ENCODE data around the gene TSC22D1. TPM values are rescaled to one million over a fixed set of nuclear protein-coding genes. Genes with fewer than 3 reads are reported as not detected.

Gene TSC22D1
- total RNA-seq, 1 experiment from 2014 or later = 37.2 TPM

DNA sequence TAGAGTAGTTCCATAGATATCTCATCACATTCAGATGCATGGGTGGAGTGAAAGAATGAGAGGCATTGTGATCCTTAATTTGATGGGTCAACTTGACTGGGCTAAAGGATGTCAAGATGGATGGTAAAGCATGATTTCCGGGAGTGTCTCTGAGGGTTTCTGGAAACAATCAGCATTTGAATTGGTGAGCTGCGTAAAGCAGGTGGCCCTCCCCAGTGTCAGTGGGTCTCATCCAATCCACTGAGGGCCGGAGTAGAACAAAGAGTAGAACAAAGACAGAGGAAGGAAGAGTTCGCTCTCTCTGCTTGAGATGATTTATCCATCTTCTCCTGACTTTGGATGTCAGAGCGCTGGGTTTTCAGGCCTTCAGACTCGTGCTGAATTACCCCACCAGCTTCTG, 159.4 kb downstream of the TSC22D1 start:
- POLR2A ChIA-PET (ENCODE audit: low non-redundant PET) = no interaction called here
- Histone ChIP-seq H3K4me3 (ENCODE audit: low read depth, low read length, poor library complexity, severe bottlenecking) (no peak overlapping the region), H3K27me3 (replicated peaks; ENCODE audit: insufficient read depth, low read depth, low read length, poor library complexity) (no peaks in the 10 kb centered on the region), H3K36me3 (ENCODE audit: insufficient read depth, low read length, poor library complexity, severe bottlenecking) (no peaks in the 10 kb centered on the region), H3K9me3 (ENCODE audit: low read depth, low read length, poor library complexity, severe bottlenecking) (no peaks in the 10 kb centered on the region), H3K27ac (ENCODE audit: low read depth, low read length, poor library complexity, severe bottlenecking) (no peak overlapping the region), H3K4me1 (ENCODE audit: insufficient read depth, low read length, poor library complexity, severe bottlenecking) (no peaks in the 10 kb centered on the region)
- no peak for DNase-seq (ENCODE audit: low spot score)
- intact Hi-C loops (cut with micrococcal nuclease; ENCODE audit: unreplicated experiment) = no loop called here
- TF ChIP-seq, protein P1, sequence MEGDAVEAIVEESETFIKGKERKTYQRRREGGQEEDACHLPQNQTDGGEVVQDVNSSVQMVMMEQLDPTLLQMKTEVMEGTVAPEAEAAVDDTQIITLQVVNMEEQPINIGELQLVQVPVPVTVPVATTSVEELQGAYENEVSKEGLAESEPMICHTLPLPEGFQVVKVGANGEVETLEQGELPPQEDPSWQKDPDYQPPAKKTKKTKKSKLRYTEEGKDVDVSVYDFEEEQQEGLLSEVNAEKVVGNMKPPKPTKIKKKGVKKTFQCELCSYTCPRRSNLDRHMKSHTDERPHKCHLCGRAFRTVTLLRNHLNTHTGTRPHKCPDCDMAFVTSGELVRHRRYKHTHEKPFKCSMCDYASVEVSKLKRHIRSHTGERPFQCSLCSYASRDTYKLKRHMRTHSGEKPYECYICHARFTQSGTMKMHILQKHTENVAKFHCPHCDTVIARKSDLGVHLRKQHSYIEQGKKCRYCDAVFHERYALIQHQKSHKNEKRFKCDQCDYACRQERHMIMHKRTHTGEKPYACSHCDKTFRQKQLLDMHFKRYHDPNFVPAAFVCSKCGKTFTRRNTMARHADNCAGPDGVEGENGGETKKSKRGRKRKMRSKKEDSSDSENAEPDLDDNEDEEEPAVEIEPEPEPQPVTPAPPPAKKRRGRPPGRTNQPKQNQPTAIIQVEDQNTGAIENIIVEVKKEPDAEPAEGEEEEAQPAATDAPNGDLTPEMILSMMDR (conservative IDR thresholded peaks at IDR 0.05; ENCODE audit: low read depth, low read length) = no peak
- no peak for TF ChIP-seq EZH2 (IDR thresholded peaks at IDR 0.05; ENCODE audit: borderline replicate concordance, low read depth, low read length, poor library complexity, severe bottlenecking)
- CTCF ChIA-PET = no interaction called here
- no TSS peak for BruUV-seq (replicated peaks)

DNA sequence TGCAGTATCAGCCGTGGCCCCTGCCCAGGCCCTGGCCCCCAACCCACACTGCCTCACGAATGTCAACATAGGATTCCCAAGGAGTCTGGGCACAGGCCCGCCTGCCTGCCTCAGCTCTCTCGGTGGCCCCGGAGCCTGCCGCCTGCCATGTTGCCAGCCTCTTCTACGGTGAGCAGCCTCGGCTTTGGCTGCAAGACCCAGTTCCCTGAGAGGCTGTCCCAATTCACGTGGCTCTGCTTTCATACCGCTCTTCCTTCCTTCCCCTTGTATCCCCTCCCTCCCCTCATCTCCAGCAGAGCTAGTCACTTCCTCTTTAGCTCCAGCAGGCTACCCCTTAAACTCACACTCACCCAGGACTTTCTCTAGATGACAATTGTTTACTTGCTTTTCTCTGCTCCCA, 159.8 kb downstream of the TSC22D1 start:
- Histone ChIP-seq H3K9me3 (ENCODE audit: low read depth, low read length, poor library complexity, severe bottlenecking) (no peaks in the 10 kb centered on the region), H3K27me3 (replicated peaks; ENCODE audit: insufficient read depth, low read depth, low read length, poor library complexity) (no peaks in the 10 kb centered on the region), H3K27ac (ENCODE audit: low read depth, low read length, poor library complexity, severe bottlenecking) (no peak overlapping the region), H3K4me1 (ENCODE audit: insufficient read depth, low read length, poor library complexity, severe bottlenecking) (no peaks in the 10 kb centered on the region), H3K36me3 (ENCODE audit: insufficient read depth, low read length, poor library complexity, severe bottlenecking) (no peaks in the 10 kb centered on the region), H3K4me3 (ENCODE audit: low read depth, low read length, poor library complexity, severe bottlenecking) (no peak overlapping the region)
- BruUV-seq (replicated peaks) = no TSS peak
- TF ChIP-seq, protein P1 (conservative IDR thresholded peaks at IDR 0.05; ENCODE audit: low read depth, low read length) = no peak
- TF ChIP-seq EZH2 (IDR thresholded peaks at IDR 0.05; ENCODE audit: borderline replicate concordance, low read depth, low read length, poor library complexity, severe bottlenecking) = no peak
- intact Hi-C loops (cut with micrococcal nuclease; ENCODE audit: unreplicated experiment) = no loop called here
- POLR2A ChIA-PET (ENCODE audit: low non-redundant PET) = interaction anchor here (0.6 kb wide), 1 partner anchor 1275 kb away, joined by 3 read pairs; no protein-coding TSS in a partner anchor
- no peak for DNase-seq (ENCODE audit: low spot score)
- CTCF ChIA-PET = no interaction called here

DNA sequence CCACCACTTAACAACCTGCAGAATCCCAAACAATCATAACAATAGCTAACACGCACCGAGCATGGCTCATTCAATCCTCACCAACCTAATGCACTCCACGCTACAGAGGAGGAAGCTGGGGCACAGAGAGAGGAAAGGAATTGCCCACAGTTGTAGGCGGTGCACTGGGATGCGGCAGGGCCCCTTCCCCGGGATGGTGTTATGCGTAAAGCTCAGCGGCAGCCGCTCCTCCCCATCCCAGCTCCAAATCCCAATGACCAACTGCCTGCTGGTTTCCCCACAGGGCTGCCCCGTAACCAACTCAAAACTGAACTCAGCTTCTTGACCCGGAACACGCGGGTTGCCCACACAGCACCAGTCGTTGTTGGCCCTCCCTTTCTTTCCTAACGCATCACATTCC, 160.3 kb downstream of the TSC22D1 start:
- ChIA-PET CTCF (no interaction called here), POLR2A (ENCODE audit: low non-redundant PET) (interaction anchor here (0.6 kb wide), 1 partner anchor 1275 kb away, joined by 3 read pairs; no protein-coding TSS in a partner anchor)
- no peak for TF ChIP-seq EZH2 (IDR thresholded peaks at IDR 0.05; ENCODE audit: borderline replicate concordance, low read depth, low read length, poor library complexity, severe bottlenecking)
- intact Hi-C loops (cut with micrococcal nuclease; ENCODE audit: unreplicated experiment) = no loop called here
- DNase-seq (ENCODE audit: low spot score) = no peak
- no peaks in the 10 kb centered on the region for H3K36me3 ChIP-seq (ENCODE audit: insufficient read depth, low read length, poor library complexity, severe bottlenecking)
- H3K4me3 ChIP-seq (ENCODE audit: low read depth, low read length, poor library complexity, severe bottlenecking) = no peak overlapping the region
- BruUV-seq (replicated peaks) = no TSS peak
- H3K9me3 ChIP-seq (ENCODE audit: low read depth, low read length, poor library complexity, severe bottlenecking) = no peaks in the 10 kb centered on the region
- H3K27ac ChIP-seq (ENCODE audit: low read depth, low read length, poor library complexity, severe bottlenecking) = no peak overlapping the region
- no peaks in the 10 kb centered on the region for H3K4me1 ChIP-seq (ENCODE audit: insufficient read depth, low read length, poor library complexity, severe bottlenecking)
- no peaks in the 10 kb centered on the region for H3K27me3 ChIP-seq (replicated peaks; ENCODE audit: insufficient read depth, low read depth, low read length, poor library complexity)

DNA sequence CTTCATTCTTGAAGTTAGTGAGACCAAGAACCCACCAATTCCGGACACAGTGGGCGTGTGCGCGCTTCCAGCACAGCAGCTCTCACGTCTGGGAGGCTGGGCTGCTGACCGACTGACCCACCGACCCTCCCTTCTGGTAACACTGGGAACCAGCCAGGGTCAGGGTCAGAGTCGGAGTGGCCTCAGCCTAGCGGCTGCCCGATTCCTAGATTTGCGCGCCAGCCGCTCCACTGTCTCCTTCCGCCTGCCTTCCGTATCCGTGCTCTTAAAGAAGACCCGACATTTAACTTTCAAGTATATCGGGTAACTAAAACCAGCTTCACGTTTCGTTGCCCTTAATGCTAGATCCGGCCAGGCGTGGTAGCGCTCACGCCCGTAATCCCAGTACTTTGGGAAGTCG, 161.4 kb downstream of the TSC22D1 start:
- Histone ChIP-seq H3K4me3 (ENCODE audit: low read depth, low read length, poor library complexity, severe bottlenecking) (no peak overlapping the region), H3K4me1 (ENCODE audit: insufficient read depth, low read length, poor library complexity, severe bottlenecking) (no peaks in the 10 kb centered on the region), H3K27me3 (replicated peaks; ENCODE audit: insufficient read depth, low read depth, low read length, poor library complexity) (no peaks in the 10 kb centered on the region), H3K36me3 (ENCODE audit: insufficient read depth, low read length, poor library complexity, severe bottlenecking) (no peaks in the 10 kb centered on the region), H3K27ac (ENCODE audit: low read depth, low read length, poor library complexity, severe bottlenecking) (no peak overlapping the region), H3K9me3 (ENCODE audit: low read depth, low read length, poor library complexity, severe bottlenecking) (no peaks in the 10 kb centered on the region)
- TF ChIP-seq, protein P1 (conservative IDR thresholded peaks at IDR 0.05; ENCODE audit: low read depth, low read length) = no peak
- TF ChIP-seq EZH2 (IDR thresholded peaks at IDR 0.05; ENCODE audit: borderline replicate concordance, low read depth, low read length, poor library complexity, severe bottlenecking) = no peak
- ChIA-PET CTCF (no interaction called here), POLR2A (ENCODE audit: low non-redundant PET) (no interaction called here)
- BruUV-seq (replicated peaks) = no TSS peak
- intact Hi-C loops (cut with micrococcal nuclease; ENCODE audit: unreplicated experiment) = no loop called here
- no peak for DNase-seq (ENCODE audit: low spot score)

Measured in A673 (cell line).